ENCODE results near the gene TMEM38B. TPM values are rescaled to one million over a fixed set of nuclear protein-coding genes. Genes with fewer than 3 reads are reported as not detected.

TMEM38B gene
- total and polyA plus RNA-seq, 2 of the 8 experiments (the other 6 are each of a cell fraction or from before 2014, with no cell fraction given), result 10.6 to 12.4 TPM

GRCh38 chr9:105686936-105687335, 7.4 kb upstream of the TMEM38B start:
- Histone ChIP-seq H2BK5ac (ENCODE audit: low read depth, low read length) (no peak overlapping the region), H4K20me1 (replicated peaks in 1 of 2; ENCODE audit: control insufficient read depth in 1 of 2, insufficient read depth in 2 of 2, low read length in 2 of 2) (no peaks in the 10 kb centered on the region), H2BK12ac (ENCODE audit: low read depth, low read length) (no peak overlapping the region), H3K56ac (replicated peaks; ENCODE audit: insufficient read length, low read depth, low read length) (no peak overlapping the region), H3K4ac (replicated peaks; ENCODE audit: insufficient read length, low read depth, low read length) (no peak overlapping the region), H3K36me3 (ENCODE audit: control insufficient read depth in 2 of 4, insufficient read depth in 4 of 4, low read length in 3 of 4) (no peaks in the 10 kb centered on the region), H4K91ac (replicated peaks; ENCODE audit: insufficient read length, low read length) (no peak overlapping the region), H3K23me2 (ENCODE audit: low read depth, low read length) (no peaks in the 10 kb centered on the region), H2AK5ac (ENCODE audit: low read depth, low read length) (no peak overlapping the region), H3K9ac (replicated peaks in 1 of 4; ENCODE audit: extremely low read depth in 1 of 4, low read depth in 3 of 4, low read length in 3 of 4) (no peak overlapping the region), H2BK20ac (ENCODE audit: low read length) (no peak overlapping the region), H3K27ac (ENCODE audit: low read depth, low read length) (no peak overlapping the region), H2BK120ac (replicated peaks; ENCODE audit: low read depth, low read length) (no peak overlapping the region), H2BK15ac (ENCODE audit: low read length) (no peak overlapping the region), H4K8ac (ENCODE audit: extremely low read depth, insufficient read depth, low read length) (no peak overlapping the region), H3K79me2 (ENCODE audit: control insufficient read depth in 1 of 2, insufficient read depth in 2 of 2, low read length in 2 of 2) (no peaks in the 10 kb centered on the region), H3K14ac (ENCODE audit: insufficient read length) (no peak overlapping the region), H3K27me3 (replicated peaks in 1 of 4; ENCODE audit: control insufficient read depth in 3 of 4, extremely low read depth in 1 of 4, insufficient read depth in 3 of 4, low read length in 3 of 4) (no peaks in the 10 kb centered on the region; a peak in 1 of 7 replicates), H3K4me2 (ENCODE audit: insufficient read depth in 1 of 2, low read depth in 2 of 2, low read length in 2 of 2) (no peak overlapping the region), H3K9me3 (ENCODE audit: insufficient read depth in 2 of 2, low read depth in 1 of 2, low read length in 1 of 2) (no peaks in the 10 kb centered on the region), H4K5ac (ENCODE audit: insufficient read length, low read depth, low read length) (no peak overlapping the region), H3K79me1 (ENCODE audit: low read depth, low read length) (no peaks in the 10 kb centered on the region), H3K18ac (ENCODE audit: extremely low read depth, low read length) (no peak overlapping the region), H3K23ac (ENCODE audit: insufficient read length) (no peak overlapping the region), H3K4me1 (replicated peaks in 1 of 4; ENCODE audit: control insufficient read depth in 3 of 4, insufficient read depth in 4 of 4, low read length in 3 of 4) (peaks cover 0 to 2% (median 0%) of the 10 kb centered on the region in 4 experiments; a peak in 1 of 7 replicates), H3K4me3 (ENCODE audit: extremely low read depth in 1 of 4, insufficient read depth in 2 of 4, low read depth in 3 of 4, low read length in 4 of 4) (no peak overlapping the region), H2AFZ (ENCODE audit: low read length) (no peak overlapping the region)
- ChIA-PET POLR2A (ENCODE audit: partially characterized antibody) (no interaction called here), CTCF (ENCODE audit: partially characterized antibody) (interaction anchor here (1.0 kb wide), 1 partner anchor 49 kb away, joined by 3 read pairs; no protein-coding TSS in a partner anchor)
- DNase-seq (ENCODE audit: low read depth in 1 of 2, low spot score in 2 of 2) (no peak), FAIRE-seq (no peak)
- 89% methylated on average over 4 of the region's 4 CpGs; no CpG with 5 or more reads in 1 of the 2 experiments for WGBS, 2 experiments (ENCODE audit: extremely low coverage in 1 of 2, insufficient coverage in 1 of 2, insufficient read length in 1 of 2, insufficient replicate concordance in 2 of 2, low coverage in 1 of 2, low lambda C conversion rate in 2 of 2, missing lambda C conversion rate in 1 of 2)
- TF ChIP-seq E2F6 (IDR thresholded peaks at IDR 0.05) (no peak), FOSL1 (IDR thresholded peaks at IDR 0.05; ENCODE audit: insufficient read depth, low read depth, low read length) (no peak), TCF12 (IDR thresholded peaks at IDR 0.05; ENCODE audit: low read depth, low read length) (no peak), TEAD4 (IDR thresholded peaks at IDR 0.05; ENCODE audit: low read depth, low read length) (no peak), EP300 (IDR thresholded peaks at IDR 0.05; ENCODE audit: borderline replicate concordance in 1 of 2, low read depth in 2 of 2, low read length in 2 of 2) (no peak), EZH2 (IDR thresholded peaks at IDR 0.05; ENCODE audit: low read depth, low read length, severe bottlenecking) (no peak), SAP30 (IDR thresholded peaks at IDR 0.05; ENCODE audit: insufficient read depth, insufficient replicate concordance, low read length) (no peak), BCL11A (IDR thresholded peaks at IDR 0.05; ENCODE audit: low read depth in 2 of 2, low read length in 2 of 2) (no peak), POLR2AphosphoS5 (IDR thresholded peaks at IDR 0.05; ENCODE audit: low read depth, low read length) (no peak)
